Endothelial cell of umbilical vein (primary cell): ENCODE measurements around the gene RCAN1.

Experiments used
- CTCF ChIP-seq, 2 donors: IDR thresholded peaks; 1 replicate in 1 of 2; 2 replicates in 1 of 2; pipeline ENCODE4 v1.5.1; 2011; ENCODE audit warnings: low read length in 2 of 2, mild to moderate bottlenecking in 2 of 2, moderate library complexity in 2 of 2, control low read depth in 1 of 2, inconsistent platforms in 1 of 2, low read depth in 1 of 2; ENCODE audit not compliant: insufficient read depth in 1 of 2; ENCODE audit errors: extremely low read depth in 1 of 2
- EZH2 ChIP-seq: IDR thresholded peaks from 2 replicates; pipeline ENCODE4 v1.6.1; 2012; ENCODE audit warnings: borderline replicate concordance, low read depth, mild to moderate bottlenecking, moderate library complexity, low read length, inconsistent platforms; ENCODE audit not compliant: severe bottlenecking
- FOS ChIP-seq: IDR thresholded peaks from 2 replicates; pipeline ENCODE4 v1.6.1; 2011; ENCODE audit warnings: mild to moderate bottlenecking, low read length, moderate library complexity, borderline replicate concordance; ENCODE audit not compliant: insufficient read depth
- GATA2 ChIP-seq: IDR thresholded peaks from 2 replicates; pipeline ENCODE4 v1.7.0; 2011; ENCODE audit warnings: low read depth, mild to moderate bottlenecking, moderate library complexity, mixed read lengths, low read length; ENCODE audit not compliant: insufficient read length, insufficient read depth
- JUN ChIP-seq: IDR thresholded peaks from 2 replicates; pipeline ENCODE4 v1.6.1; 2011; ENCODE audit warnings: borderline replicate concordance, low read depth; ENCODE audit not compliant: insufficient read length, insufficient read depth
- MYC ChIP-seq: IDR thresholded peaks from one replicate; pipeline ENCODE4 v1.6.1; 2011; ENCODE audit warnings: mild to moderate bottlenecking, low read depth, low read length
- POLR2A ChIP-seq: IDR thresholded peaks from 2 replicates; pipeline ENCODE4 v1.6.1; 2012; ENCODE audit warnings: low read depth, mild to moderate bottlenecking, control low read depth, low read length
- POLR2AphosphoS5 ChIP-seq: IDR thresholded peaks from 2 replicates; pipeline ENCODE4 v1.6.1; 2012; ENCODE audit warnings: low read depth, mild to moderate bottlenecking, control low read depth, low read length, moderate library complexity; ENCODE audit not compliant: insufficient read depth
- TF ChIP-seq, protein P1 (sequence below): IDR thresholded peaks from 2 replicates; pipeline ENCODE4 v1.6.1; 2011; ENCODE audit not compliant: insufficient read depth, insufficient read length

- TF ChIP-seq POLR2AphosphoS5, result no peak
- TF ChIP-seq CTCF (IDR thresholded peaks at IDR 0.05; ENCODE audit: extremely low read depth in 1 of 2, insufficient read depth in 1 of 2, low read depth in 1 of 2, low read length in 2 of 2), result no peak
- TF ChIP-seq, protein P1, sequence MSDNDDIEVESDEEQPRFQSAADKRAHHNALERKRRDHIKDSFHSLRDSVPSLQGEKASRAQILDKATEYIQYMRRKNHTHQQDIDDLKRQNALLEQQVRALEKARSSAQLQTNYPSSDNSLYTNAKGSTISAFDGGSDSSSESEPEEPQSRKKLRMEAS, result no peak
- TF ChIP-seq JUN, result no peak
- TF ChIP-seq EZH2, result no peak
- no peak for TF ChIP-seq POLR2A
- no peak for TF ChIP-seq MYC
- no peak for TF ChIP-seq GATA2
- TF ChIP-seq FOS, result no peak
These were observed 53.1 kb downstream of the RCAN1 start for GRCh38 chr21:34561806-34562205.
